RWPE1 (cell line): ENCODE measurements around the gene EMC9.

Source experiments
- CTCF ChIA-PET: fragments of 350-600 bp; sonication (Branson Sonifier 250); formaldehyde crosslinking; extraction: SDS; loops from one replicate; lab custom pipeline; 2021; lab: Yijun Ruan, JAX
- POLR2A ChIA-PET: fragments of 400-600 bp; formaldehyde crosslinking; extraction: SDS; loops from one replicate; lab custom pipeline; 2020; ENCODE audit warnings: antibody characterized with exemption; ENCODE audit not compliant: low non-redundant PET; lab: Yijun Ruan, JAX
- DNase-seq: peaks from one replicate; pipeline ENCODE4 v3.0.0; 2012; ENCODE audit warnings: low spot score
- H3K27ac ChIP-seq: fragments of 450-650 bp; 2 replicates; pipeline ENCODE4 v1.5.1; 2017
- TF ChIP-seq, protein P1 (sequence below): fragments of 450-650 bp; conservative IDR thresholded peaks from 2 replicates; pipeline ENCODE4 v1.5.1; 2017; ENCODE audit warnings: low read depth, mild to moderate bottlenecking

The EMC9 gene

DNA sequence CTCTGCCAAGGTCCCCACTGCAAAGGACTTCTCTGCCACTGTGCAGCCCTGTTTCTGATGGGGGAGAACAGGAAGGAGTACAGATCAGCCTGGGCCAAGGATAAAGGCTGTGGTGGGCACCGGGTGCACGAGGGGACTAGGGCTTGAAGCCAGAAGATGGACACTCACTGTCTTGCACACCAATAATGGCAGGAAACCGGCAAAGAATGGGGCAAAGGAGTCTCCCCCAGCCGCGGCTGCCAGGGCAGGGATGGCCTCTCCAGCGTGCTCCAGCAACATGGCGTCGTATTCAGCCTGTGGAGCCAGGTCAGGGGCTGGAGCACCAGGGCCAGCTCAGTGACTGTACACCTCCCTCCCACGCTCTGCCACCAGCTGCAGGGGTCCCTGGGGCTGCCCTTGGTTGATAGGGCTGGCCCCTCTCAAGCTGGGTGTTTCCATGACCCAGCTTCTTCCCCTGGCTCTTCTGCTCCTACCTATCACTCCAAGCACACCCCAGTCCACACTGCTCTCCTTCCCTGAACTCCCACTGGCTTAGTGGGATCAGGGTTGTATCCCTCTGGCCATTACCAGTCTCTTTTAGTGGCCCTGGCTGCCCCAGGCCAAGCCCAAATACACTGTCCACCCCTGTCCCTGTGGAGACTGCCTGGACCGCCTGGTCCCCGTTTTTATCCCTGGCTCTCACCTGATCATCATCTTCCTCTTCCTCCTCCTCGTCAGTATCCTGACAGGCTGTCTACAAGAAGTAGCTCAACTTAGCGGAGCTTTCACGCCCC is 40.9 kb upstream of the EMC9 start:
- ChIA-PET POLR2A (interaction anchor here (0.6 kb wide), 1 partner anchor 11 kb away, joined by 7 read pairs; no protein-coding TSS in a partner anchor), CTCF (interaction anchor here (0.7 kb wide), 1 partner anchor 28 kb away, joined by 3 read pairs; no protein-coding TSS in a partner anchor)
- DNase-seq: no peak
- TF ChIP-seq, protein P1, sequence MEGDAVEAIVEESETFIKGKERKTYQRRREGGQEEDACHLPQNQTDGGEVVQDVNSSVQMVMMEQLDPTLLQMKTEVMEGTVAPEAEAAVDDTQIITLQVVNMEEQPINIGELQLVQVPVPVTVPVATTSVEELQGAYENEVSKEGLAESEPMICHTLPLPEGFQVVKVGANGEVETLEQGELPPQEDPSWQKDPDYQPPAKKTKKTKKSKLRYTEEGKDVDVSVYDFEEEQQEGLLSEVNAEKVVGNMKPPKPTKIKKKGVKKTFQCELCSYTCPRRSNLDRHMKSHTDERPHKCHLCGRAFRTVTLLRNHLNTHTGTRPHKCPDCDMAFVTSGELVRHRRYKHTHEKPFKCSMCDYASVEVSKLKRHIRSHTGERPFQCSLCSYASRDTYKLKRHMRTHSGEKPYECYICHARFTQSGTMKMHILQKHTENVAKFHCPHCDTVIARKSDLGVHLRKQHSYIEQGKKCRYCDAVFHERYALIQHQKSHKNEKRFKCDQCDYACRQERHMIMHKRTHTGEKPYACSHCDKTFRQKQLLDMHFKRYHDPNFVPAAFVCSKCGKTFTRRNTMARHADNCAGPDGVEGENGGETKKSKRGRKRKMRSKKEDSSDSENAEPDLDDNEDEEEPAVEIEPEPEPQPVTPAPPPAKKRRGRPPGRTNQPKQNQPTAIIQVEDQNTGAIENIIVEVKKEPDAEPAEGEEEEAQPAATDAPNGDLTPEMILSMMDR: no peak
- H3K27ac ChIP-seq: peak overlapping the region; percentile 9; the same call in 1 of the 2 replicates

DNA sequence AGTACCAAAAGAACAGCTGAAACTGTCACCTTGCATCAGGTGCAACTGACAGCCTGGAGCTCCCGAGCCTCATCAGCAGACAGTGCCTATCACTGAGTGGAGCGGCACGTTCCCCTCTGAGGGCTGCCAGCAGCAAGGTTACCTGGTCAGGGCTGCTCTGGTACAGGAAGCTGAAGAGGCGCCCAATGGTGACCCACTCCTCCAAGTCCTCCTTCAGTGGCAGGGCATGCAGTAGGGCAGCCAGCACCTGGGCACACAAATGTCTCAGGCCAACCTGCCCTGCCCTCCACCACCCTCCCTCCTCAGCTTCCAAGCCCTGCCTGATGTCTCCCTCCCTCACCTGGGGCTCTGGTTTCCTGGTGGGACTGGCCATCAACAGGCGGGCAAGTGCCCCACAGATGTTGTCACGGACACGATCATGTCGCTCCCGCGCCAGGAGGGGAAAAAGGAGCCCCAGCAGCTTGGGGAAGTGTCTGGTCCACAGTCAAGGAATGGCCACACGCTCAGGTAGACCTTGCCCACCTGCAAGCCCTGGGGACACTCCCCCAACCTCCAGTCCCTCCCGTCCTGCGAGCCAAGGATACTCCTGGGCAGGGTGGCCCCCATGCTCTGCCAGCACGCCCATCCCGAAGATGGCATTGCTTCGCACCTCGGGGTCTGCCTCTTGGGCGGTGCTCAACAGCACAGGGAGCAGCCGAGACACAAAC is 40.1 kb upstream of the EMC9 start:
- peak overlapping the region; percentile 9; the same call in 1 of the 2 replicates for H3K27ac ChIP-seq
- ChIA-PET POLR2A (no interaction called here), CTCF (interaction anchor here (0.7 to 1.1 kb wide), 3 partner anchors 20 to 124 kb away, joined by 3 to 5 read pairs (median 3); partner anchors contain the start of gene IRF9)
- no peak for DNase-seq
- TF ChIP-seq, protein P1: no peak

DNA sequence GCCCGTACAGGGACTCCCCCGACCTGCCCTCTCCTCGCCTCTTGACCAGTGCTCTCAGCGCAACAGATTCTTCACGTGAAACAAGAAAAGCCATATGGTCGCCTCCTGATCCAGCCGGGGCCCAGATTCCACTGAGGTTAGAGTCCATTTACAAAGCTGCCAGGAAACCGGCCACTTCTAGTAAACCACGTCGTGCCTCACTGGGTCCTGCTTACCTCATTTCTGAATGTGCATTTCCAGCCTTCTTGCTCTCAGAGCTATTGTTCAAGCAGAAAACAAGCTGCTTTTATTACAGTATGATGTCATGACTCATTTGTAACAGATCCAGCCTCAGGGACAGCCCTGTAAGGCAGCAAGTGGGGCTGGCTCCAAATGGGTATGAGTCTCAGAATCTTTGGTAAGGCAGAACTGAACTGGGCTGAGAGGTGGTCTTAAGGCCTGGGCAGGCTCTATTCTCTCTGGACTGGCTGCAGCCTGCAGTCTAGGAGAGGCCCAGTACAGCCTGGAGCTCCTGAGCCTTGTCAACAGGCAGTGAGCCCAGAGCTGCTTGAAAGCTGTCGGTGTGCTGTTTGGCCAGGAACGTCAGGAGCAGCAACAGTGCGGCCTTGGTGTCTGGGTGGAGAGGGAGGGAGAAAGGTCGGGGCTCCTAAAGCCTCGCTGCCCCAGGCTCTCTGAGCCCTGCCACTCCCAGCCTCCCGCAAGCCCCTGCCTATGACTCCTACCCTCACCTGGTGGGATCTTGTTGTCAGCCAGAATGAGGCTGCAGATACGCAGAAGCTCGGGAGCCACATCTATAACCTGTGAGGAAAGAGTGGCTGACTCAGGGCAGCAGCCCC is 38.8 kb upstream of the EMC9 start:
- H3K27ac ChIP-seq: peak overlapping the region; percentile 60
- DNase-seq: no peak
- ChIA-PET POLR2A (no interaction called here), CTCF (interaction anchor here (0.7 to 1.0 kb wide), 3 partner anchors 9 to 919 kb away, joined by 3 to 5 read pairs (median 4); partner anchors contain the start of genes IPO4 and IRF9)
- TF ChIP-seq, protein P1: no peak

DNA sequence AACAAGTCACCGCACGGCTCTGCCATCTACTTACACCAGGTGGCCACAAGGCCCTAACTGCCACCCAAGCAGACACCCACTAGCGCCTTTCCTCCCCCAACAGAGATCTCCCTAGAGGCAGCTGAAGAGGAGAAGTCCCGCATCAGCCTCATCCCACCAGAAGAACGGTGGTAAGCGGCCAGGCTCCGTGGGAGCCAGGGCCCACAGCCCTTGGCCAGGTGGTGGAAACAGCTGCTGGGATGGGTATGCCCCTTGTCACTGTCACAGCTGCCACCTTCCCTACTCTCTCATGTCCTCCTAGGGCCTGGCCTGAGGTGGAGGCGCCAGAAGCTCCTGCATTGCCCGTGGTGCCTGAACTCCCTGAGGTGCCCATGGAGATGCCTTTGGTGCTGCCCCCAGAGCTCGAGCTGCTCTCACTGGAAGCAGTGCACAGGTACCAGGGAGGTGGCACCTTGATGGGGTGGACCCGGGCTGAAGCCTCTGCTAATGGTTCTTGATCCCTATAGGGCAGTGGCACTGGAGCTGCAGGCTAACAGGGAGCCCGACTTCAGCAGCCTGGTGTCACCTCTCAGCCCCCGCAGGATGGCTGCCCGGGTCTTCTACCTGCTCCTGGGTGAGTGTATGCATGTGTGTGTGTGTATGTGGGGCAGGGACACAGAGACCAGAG is 38.0 kb upstream of the EMC9 start:
- ChIA-PET CTCF (interaction anchor here (0.6 kb wide), 2 partner anchors 12 to 18 kb away, joined by 3 to 5 read pairs; partner anchors contain the start of gene IRF9), POLR2A (no interaction called here)
- H3K27ac ChIP-seq: peak overlapping the region; percentile 60
- TF ChIP-seq, protein P1: no peak
- DNase-seq: no peak

DNA sequence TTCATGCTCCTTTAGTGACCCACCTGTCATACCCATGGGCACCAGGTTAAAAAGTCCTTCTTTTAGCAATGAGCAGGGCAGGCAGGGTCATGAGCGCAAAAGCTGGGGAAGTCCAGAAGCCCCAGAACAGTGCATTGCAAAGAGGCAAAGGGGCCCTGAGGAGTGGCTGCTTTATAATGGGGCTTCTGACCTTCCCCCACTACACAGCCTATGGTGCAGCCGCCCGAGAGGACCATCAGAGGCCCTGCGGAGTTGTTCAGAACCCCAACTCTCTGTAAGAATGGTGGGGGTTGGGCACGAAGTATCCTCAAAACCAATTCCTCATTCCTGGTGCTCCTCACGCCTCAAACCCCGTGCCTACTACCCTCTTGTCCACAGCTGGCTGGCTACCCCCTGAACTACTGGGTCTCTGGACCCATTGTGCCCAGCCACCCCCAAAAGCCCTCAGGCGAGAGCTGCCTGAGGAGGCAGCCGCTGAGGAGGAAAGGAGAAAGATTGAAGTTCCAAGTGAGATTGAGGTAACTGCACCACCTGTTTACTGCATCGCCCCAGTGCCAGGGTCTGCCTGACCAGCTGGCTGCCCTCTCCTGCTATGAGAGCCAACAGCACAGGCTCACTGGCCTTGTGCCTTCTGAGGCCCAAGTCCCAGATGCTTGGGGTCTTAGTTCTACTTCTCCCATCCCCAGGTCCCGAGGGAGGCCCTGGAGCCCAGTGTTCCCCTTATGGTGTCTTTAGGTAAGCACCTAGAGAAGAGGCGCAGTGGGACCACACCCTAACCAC is 37.2 kb upstream of the EMC9 start:
- H3K27ac ChIP-seq: peak overlapping the region; percentile 60
- DNase-seq: no peak
- CTCF ChIA-PET: interaction anchor here (0.6 to 0.7 kb wide), 3 partner anchors 12 to 36 kb away, joined by 3 to 5 read pairs (median 3); partner anchors contain the start of gene IRF9
- POLR2A ChIA-PET: no interaction called here
- TF ChIP-seq, protein P1: no peak
